ENCODE results near the gene MAP2K6. TPM values are rescaled to one million over a fixed set of nuclear protein-coding genes. Genes with fewer than 3 reads are reported as not detected.

The MAP2K6 gene
- total and polyA plus RNA-seq, 10 of the 15 experiments (the other 5 are each of a cell fraction or from before 2014, with no cell fraction given), result 15.6 to 70.3 (median 22.9) TPM

DNA sequence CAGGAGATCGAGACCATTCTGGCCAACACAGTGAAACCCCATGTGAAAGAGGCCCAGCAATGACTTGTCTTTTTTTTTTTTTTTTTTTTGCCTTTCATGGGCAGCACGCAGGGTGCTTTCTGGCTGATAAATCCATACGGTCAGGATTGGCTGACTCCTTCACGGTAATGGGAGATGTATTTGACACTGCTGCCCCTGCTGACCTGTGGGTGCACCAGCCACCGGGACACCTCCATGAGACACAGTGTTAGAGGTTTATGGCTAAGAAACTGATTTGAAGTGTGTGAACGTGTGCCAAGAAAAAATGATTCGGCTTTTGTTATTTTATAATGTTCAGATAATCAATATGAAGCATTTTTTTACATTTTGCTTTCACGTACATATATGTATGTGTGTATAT is 48.4 kb downstream of the MAP2K6 start (continued):
- TF ChIP-seq HSF1 (IDR thresholded peaks at IDR 0.05; ENCODE audit: low read depth, low read length) (no peak), POU2F2 (IDR thresholded peaks at IDR 0.05; ENCODE audit: borderline replicate concordance, low read depth, low read length) (no peak), MXI1 (IDR thresholded peaks at IDR 0.05; ENCODE audit: low read depth, low read length) (no peak), MYB (IDR thresholded peaks at IDR 0.05; ENCODE audit: borderline replicate concordance, low read depth, low read length) (no peak), SMARCA5 (IDR thresholded peaks at IDR 0.05) (no peak), RCOR1 (conservative IDR thresholded peaks at IDR 0.05; ENCODE audit: low read depth, low read length) (no peak), SREBF1 (IDR thresholded peaks at IDR 0.05; ENCODE audit: low read length) (no peak)

GRCh38 chr17:69466451-69466850 is 52.0 kb downstream of the MAP2K6 start:
- no TSS peak for BruUV-seq (replicated peaks)
- no peak overlapping the region for H3K9ac ChIP-seq (ENCODE audit: control insufficient read depth, insufficient read depth, low read length)
- H3K27ac ChIP-seq (ENCODE audit: control insufficient read depth, insufficient read depth), result no peak overlapping the region
- no peak overlapping the region for H2AFZ ChIP-seq (ENCODE audit: control insufficient read depth, low read depth, low read length)
- no peaks in the 10 kb centered on the region for H3K36me3 ChIP-seq (ENCODE audit: control insufficient read depth in 2 of 2, insufficient read depth in 2 of 2, low read length in 1 of 2)
- WGBS (ENCODE audit: insufficient coverage, insufficient replicate concordance, low lambda C conversion rate, missing lambda C conversion rate), result 84% methylated on average over 6 of the region's 6 CpGs
- ChIA-PET RAD21 (ENCODE audit: unreplicated experiment) (no interaction called here), SMC1A (ENCODE audit: uncharacterized antibody, unreplicated experiment) (no interaction called here), CTCF (interaction anchor here (1.1 to 1.2 kb wide), 2 partner anchors 57 to 71 kb away, joined by 3 to 4 read pairs; no protein-coding TSS in a partner anchor), POLR2A (interaction anchor here (0.7 kb wide), 1 partner anchor 22 kb away, joined by 3 read pairs; no protein-coding TSS in a partner anchor)
- H3K4me1 ChIP-seq (ENCODE audit: control insufficient read depth, insufficient read depth, low read length), result no peaks in the 10 kb centered on the region
- no peak overlapping the region for H3K4me2 ChIP-seq (ENCODE audit: control insufficient read depth, insufficient read depth)
- no peaks in the 10 kb centered on the region for H3K27me3 ChIP-seq (replicated peaks in 1 of 2; ENCODE audit: control insufficient read depth in 2 of 2, insufficient read depth in 2 of 2, low read length in 1 of 2)
- no peak overlapping the region for H3K4me3 ChIP-seq
- DNase-seq (ENCODE audit: low read depth, low spot score) (no peak), FAIRE-seq (no peak), ATAC-seq (no peak)
- no peaks in the 10 kb centered on the region for H4K20me1 ChIP-seq (ENCODE audit: control insufficient read depth, insufficient read depth)
- H3K9me3 ChIP-seq (replicated peaks; ENCODE audit: control insufficient read depth, insufficient read depth, low read length), result no peaks in the 10 kb centered on the region
- no peaks in the 10 kb centered on the region for H3K79me2 ChIP-seq (ENCODE audit: control insufficient read depth, insufficient read depth, low read length)
- intact Hi-C loops (cut with micrococcal nuclease; ENCODE audit: unreplicated experiment) (no loop called here), in situ Hi-C loops (cut with MboI) (no loop called here)
- TF ChIP-seq ESRRA (IDR thresholded peaks at IDR 0.05; ENCODE audit: low read length) (no peak), ZNF24 (IDR thresholded peaks at IDR 0.05) (no peak), FOXK2 (IDR thresholded peaks at IDR 0.05) (no peak), ATF3 (IDR thresholded peaks at IDR 0.05; ENCODE audit: borderline replicate concordance, extremely low read depth, low read depth, low read length) (no peak), SREBF1 (IDR thresholded peaks at IDR 0.05; ENCODE audit: low read length) (no peak), RB1 (IDR thresholded peaks at IDR 0.05; ENCODE audit: borderline replicate concordance) (no peak), ASH2L (IDR thresholded peaks at IDR 0.05; ENCODE audit: borderline replicate concordance, low read depth) (no peak), MAX (IDR thresholded peaks at IDR 0.05; ENCODE audit: low read depth, low read length) (no peak), RAD21 (IDR thresholded peaks at IDR 0.05; ENCODE audit: insufficient read depth, low read depth, low read length) (no peak)
- TF ChIP-seq, protein P1, sequence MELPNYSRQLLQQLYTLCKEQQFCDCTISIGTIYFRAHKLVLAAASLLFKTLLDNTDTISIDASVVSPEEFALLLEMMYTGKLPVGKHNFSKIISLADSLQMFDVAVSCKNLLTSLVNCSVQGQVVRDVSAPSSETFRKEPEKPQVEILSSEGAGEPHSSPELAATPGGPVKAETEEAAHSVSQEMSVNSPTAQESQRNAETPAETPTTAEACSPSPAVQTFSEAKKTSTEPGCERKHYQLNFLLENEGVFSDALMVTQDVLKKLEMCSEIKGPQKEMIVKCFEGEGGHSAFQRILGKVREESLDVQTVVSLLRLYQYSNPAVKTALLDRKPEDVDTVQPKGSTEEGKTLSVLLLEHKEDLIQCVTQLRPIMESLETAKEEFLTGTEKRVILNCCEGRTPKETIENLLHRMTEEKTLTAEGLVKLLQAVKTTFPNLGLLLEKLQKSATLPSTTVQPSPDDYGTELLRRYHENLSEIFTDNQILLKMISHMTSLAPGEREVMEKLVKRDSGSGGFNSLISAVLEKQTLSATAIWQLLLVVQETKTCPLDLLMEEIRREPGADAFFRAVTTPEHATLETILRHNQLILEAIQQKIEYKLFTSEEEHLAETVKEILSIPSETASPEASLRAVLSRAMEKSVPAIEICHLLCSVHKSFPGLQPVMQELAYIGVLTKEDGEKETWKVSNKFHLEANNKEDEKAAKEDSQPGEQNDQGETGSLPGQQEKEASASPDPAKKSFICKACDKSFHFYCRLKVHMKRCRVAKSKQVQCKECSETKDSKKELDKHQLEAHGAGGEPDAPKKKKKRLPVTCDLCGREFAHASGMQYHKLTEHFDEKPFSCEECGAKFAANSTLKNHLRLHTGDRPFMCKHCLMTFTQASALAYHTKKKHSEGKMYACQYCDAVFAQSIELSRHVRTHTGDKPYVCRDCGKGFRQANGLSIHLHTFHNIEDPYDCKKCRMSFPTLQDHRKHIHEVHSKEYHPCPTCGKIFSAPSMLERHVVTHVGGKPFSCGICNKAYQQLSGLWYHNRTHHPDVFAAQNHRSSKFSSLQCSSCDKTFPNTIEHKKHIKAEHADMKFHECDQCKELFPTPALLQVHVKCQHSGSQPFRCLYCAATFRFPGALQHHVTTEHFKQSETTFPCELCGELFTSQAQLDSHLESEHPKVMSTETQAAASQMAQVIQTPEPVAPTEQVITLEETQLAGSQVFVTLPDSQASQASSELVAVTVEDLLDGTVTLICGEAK (IDR thresholded peaks at IDR 0.05; ENCODE audit: borderline replicate concordance), result no peak
